GM21360 (cell line): ENCODE results near the gene GPC6.

Experiments
- ATAC-seq: cut with Tn5 transposase; IDR thresholded peaks from one replicate; pipeline ENCODE4 v1.9.1; 2021; ENCODE audit warnings: mild to moderate bottlenecking, moderate library complexity; ENCODE audit not compliant: unreplicated experiment

Gene GPC6

GRCh38 chr13:93554514-93554913 is 327.9 kb downstream of the GPC6 start:
- no peak for ATAC-seq

DNA sequence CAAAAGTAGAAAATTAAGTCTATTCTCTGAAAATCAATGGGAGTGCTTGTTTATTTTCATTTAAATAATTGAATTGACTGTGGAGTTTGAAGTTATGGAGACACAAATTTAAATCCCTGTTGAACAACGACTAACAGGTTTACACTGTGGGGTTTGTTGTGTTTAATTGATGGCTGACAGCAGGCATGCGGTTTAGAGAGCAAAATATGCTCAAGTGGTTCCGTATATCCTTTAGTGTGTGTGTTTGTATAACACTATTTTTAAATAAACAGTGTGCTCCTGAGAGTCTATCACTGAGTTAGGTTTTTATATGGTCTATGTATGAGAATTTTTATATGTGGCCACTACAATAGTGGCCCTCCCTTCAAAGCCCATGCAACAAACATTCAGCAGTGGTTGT is 332.0 kb downstream of the GPC6 start:
- ATAC-seq = no peak

- no peak for ATAC-seq
Measured at GRCh38 chr13:93559718-93560117, 333.1 kb downstream of the GPC6 start.

DNA sequence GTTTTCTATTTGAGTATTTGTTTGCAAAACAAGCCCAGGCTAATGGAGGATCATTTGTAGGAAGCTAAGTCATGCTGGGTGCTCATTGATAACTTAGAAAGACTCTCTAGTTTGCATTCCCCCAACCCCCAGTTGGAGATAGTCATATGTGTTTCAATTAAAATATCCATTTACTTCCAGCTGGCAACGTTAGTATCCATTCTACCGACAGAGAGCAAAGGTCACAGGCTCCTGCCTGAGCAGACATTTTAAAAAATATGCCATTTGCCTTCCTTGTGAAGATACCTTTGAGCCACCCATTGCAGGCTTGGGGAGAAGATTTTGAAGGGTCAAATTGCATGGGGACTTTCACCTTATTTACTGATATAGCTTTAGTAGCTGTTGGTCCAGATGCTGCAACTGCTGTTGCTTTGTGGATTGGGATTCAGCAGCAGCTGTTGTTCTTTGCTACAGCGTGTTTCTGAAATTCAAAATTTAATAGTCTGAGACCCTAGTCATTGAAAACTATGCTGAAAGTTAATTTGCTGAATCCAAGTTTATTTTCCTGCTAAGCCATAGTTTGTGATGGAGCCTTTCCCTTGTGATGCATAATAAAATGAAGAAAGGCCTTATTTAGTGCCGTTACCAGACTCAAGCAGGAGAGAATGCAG is 335.1 kb downstream of the GPC6 start:
- ATAC-seq = no peak

- no peak for ATAC-seq
Measured at GRCh38 chr13:93562676-93563075, 336.1 kb downstream of the GPC6 start.

DNA sequence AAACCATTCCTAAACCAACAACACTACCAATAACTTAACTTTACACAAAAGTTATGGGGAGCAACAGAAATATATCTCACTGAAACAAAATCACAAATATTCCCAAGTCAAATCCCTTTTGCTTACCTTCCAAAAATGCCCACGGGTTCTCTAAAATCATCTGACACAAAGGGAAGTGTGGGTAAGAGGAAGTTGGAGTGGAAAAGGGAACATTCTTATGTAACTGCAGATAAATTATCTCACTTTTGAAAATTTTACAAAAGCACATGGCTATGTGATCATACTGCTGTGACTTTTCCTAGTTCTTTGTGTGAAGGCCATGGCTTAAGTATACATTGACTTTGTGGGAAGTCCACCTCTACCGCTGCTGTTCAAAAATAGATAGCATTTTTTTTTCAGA is 350.5 kb downstream of the GPC6 start:
- ATAC-seq = no peak

- ATAC-seq = no peak
Measured at GRCh38 chr13:93589788-93590187, 363.2 kb downstream of the GPC6 start.

GRCh38 chr13:93603043-93603442 is 376.4 kb downstream of the GPC6 start:
- ATAC-seq = no peak

GRCh38 chr13:93614776-93615175 is 388.2 kb downstream of the GPC6 start:
- no peak for ATAC-seq

DNA sequence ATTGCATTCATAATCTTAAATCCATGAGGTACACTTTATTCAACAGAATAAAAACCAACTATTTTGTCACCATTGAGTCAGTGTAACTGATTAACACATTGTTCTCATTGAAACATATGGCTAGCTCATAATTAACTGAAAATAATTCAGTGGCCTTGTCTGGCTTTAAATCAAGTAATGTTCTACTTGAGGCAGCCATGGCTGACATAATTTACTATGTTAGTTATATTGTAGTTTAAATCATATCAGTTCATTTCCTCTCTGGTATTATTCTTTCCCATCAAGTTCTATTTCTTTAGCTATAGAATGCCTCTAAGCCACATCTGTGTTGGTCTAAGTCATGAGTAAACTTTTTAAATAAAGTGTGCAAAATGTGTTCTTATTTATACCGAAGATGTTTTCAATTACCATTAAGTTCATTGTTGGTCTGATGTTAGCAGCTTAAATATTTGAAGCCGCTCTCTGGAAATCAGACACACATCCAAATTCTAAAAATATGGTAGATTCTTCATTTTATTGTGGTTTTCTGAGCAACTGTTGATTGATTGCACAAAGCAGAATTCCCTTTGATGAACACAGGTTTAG is 393.7 kb downstream of the GPC6 start:
- ATAC-seq = no peak

- ATAC-seq = no peak
Measured at GRCh38 chr13:93621051-93621450, 394.4 kb downstream of the GPC6 start.

- no peak for ATAC-seq
Measured at GRCh38 chr13:93621966-93622365, 395.4 kb downstream of the GPC6 start.

DNA sequence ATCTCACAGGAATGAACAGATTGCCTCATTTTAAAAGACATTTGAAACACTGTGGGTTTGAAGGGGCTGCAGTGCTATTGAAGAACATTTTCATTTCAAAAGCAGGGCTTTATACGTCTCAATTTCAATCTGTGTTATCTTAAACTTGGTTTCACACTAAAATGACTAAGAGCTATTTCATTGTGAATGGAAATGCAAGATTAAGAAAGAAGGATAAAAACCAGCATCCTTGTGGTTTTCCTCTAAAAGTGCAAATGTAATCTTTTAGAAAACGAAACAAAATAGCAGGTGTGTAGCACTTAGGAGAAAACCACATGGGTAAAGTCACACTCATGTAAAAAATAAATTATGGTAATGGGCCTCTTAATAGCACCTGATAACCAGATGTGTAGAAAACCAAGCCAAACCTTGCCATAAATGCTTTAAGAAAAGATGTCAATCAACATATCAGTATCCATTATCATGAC is 397.7 kb downstream of the GPC6 start:
- no peak for ATAC-seq

- ATAC-seq = no peak
Measured at GRCh38 chr13:93625536-93625935, 398.9 kb downstream of the GPC6 start.

- no peak for ATAC-seq
Measured at GRCh38 chr13:93628136-93628797, 401.7 kb downstream of the GPC6 start.

- no peak for ATAC-seq
Measured at GRCh38 chr13:93635616-93636032, 409.0 kb downstream of the GPC6 start.

- no peak for ATAC-seq
Measured at GRCh38 chr13:93637852-93638251, 411.2 kb downstream of the GPC6 start.

DNA sequence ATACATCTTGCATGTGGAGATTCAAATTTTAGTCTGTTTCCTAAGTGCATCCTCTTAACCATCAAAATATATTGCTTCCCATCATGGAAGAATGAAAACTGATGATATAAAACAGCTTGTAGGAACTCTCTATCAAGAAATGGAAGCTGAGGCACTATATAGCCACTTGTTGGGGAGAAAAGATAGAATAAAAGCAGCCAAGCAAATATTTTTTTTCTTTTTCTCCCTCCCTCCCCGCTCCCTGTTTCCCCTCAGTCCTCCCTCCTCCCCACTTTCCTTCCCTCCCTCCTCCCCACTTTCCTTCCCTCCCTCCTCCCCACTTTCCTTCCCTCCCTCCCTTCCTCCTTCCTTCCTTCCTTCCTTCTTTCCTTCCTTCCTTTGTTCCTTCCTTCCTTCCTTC is 413.8 kb downstream of the GPC6 start:
- no peak for ATAC-seq

GRCh38 chr13:93646245-93646644 is 419.6 kb downstream of the GPC6 start:
- no peak for ATAC-seq

DNA sequence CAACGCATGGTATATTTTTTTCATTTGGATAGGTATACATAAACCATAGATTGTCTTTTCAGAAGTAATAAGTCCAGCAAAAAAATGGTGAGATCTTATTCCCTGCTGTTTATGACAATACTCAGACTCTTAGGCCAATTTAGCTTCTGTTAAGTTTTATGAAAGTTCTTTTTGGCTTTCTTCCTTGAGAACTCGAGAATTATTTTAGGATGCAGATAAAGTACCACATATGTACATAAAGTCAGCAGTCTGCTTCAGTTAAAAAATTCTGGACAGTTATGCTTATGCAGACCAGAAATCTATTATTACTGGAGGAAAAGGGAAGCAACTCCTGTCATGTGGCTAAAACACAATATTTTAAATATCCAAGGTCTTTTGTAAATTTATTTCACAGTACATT is 422.9 kb downstream of the GPC6 start:
- ATAC-seq = no peak

GRCh38 chr13:93653776-93654175 is 427.2 kb downstream of the GPC6 start:
- no peak for ATAC-seq

- ATAC-seq = no peak
Measured at GRCh38 chr13:93655154-93655553, 428.5 kb downstream of the GPC6 start.
